HCT116 (cell line): ENCODE data around the gene TMEM239. TPM values are rescaled to one million over a fixed set of nuclear protein-coding genes. Genes with fewer than 3 reads are reported as not detected.

Experiments used
- ATAC-seq: fragments of 200-7000 bp; cut with Tn5 transposase; 2 replicates; pipeline ENCODE4 v1.9.1; 2020; ENCODE audit warnings: mild to moderate bottlenecking, moderate library complexity
- BruUV-seq: library from RNA; stranded (reverse); fragments of 400-500 nt; replicated peaks from 2 replicates; lab custom pipeline; 2021; lab: Mats Ljungman, UMichigan
- CTCF ChIA-PET: fragments of 300-600 bp; sonication (Branson Sonifier 250); formaldehyde crosslinking; loops from one replicate; lab custom pipeline; 2021; ENCODE audit warnings: antibody characterized with exemption; lab: Charles Lee
- POLR2A ChIA-PET: fragments of 300-600, 350-600 bp; sonication (Branson Sonifier 250); formaldehyde crosslinking; loops from one replicate; lab custom pipeline; 2021; ENCODE audit warnings: antibody characterized with exemption; lab: Charles Lee
- RAD21 ChIA-PET, 2 experiments: fragments of 300-600 bp; sonication (Branson Sonifier 250); formaldehyde crosslinking; loops; one replicate each; lab custom pipeline; 2023; ENCODE audit warnings: low total read pairs in 2 of 2; ENCODE audit not compliant: uncharacterized antibody in 2 of 2, unreplicated experiment in 2 of 2, low non-redundant PET in 1 of 2; lab: Charles Lee
- DNase-seq: peaks from one replicate; pipeline ENCODE4 v3.0.0-alpha.2; 2010; ENCODE audit warnings: low read depth, low spot score
- H2AFZ ChIP-seq: fragments of 200-600 bp; shearing (Covaris generic), sonication (generic); 2 replicates; pipeline ENCODE4 v1.6.1; 2017; ENCODE audit warnings: low read depth, mixed run types, mixed read lengths, antibody characterized with exemption, low read length; ENCODE audit not compliant: poor library complexity, severe bottlenecking
- H3K27ac ChIP-seq: 2 replicates; pipeline ENCODE4 v1.5.1; 2012; ENCODE audit warnings: low read depth, low read length
- H3K27me3 ChIP-seq: fragments of 200-600 bp; sonication (generic); 2 replicates; pipeline ENCODE4 v1.6.1; 2016; ENCODE audit warnings: mixed run types, low read length, mixed read lengths; ENCODE audit not compliant: insufficient read depth
- H3K36me3 ChIP-seq, 2 experiments: fragments of 200-500 bp in 1 of 2; fragments of 200-600 bp in 1 of 2; sonication (Bioruptor generic) in 1 of 2; sonication (generic) in 1 of 2; 2 replicates each; pipeline versions ENCODE4 v1.5.1 to v1.6.1; 2014 to 2016; ENCODE audit warnings: low read length in 2 of 2, inconsistent platforms in 1 of 2, mixed read lengths in 1 of 2, mixed run types in 1 of 2; ENCODE audit not compliant: insufficient read depth in 2 of 2, control insufficient read depth in 1 of 2
- H3K4me1 ChIP-seq, 2 experiments: fragments of 200-600 bp in 1 of 2; sonication (generic) in 1 of 2; 2 replicates each; pipeline versions ENCODE4 v1.5.1 to v1.6.1; 2012 to 2017; ENCODE audit warnings: low read length in 2 of 2, inconsistent platforms in 1 of 2, mild to moderate bottlenecking in 1 of 2, mixed read lengths in 1 of 2, mixed run types in 1 of 2, moderate library complexity in 1 of 2; ENCODE audit not compliant: insufficient read depth in 2 of 2, control insufficient read depth in 1 of 2
- H3K4me2 ChIP-seq: fragments of 200-600 bp; sonication (generic); 2 replicates; pipeline ENCODE4 v1.6.1; 2017; ENCODE audit warnings: mixed run types, low read length, mixed read lengths
- H3K4me3 ChIP-seq, 2 experiments: fragments of 200-600 bp in 1 of 2; sonication (generic) in 1 of 2; replicated peaks in 1 of 2; 2 replicates each; pipeline ENCODE4 v1.5.1; 2011 to 2016; ENCODE audit warnings: low read length in 2 of 2, control low read depth in 1 of 2, low read depth in 1 of 2, mild to moderate bottlenecking in 1 of 2, mixed read lengths in 1 of 2, mixed run types in 1 of 2
- H3K79me2 ChIP-seq: fragments of 200-600 bp; sonication (generic); 2 replicates; pipeline ENCODE4 v1.6.1; 2017; ENCODE audit warnings: mild to moderate bottlenecking, mixed run types, low read length, moderate library complexity, mixed read lengths; ENCODE audit not compliant: insufficient read depth
- H3K9ac ChIP-seq: fragments of 200-600 bp; sonication (generic); 2 replicates; pipeline ENCODE4 v1.6.1; 2016; ENCODE audit warnings: low read length, mixed read lengths
- H3K9me2 ChIP-seq: fragments of 200-600 bp; sonication (generic), shearing (Covaris generic); 2 replicates; pipeline ENCODE4 v1.6.1; 2017; ENCODE audit warnings: mixed run types, mild to moderate bottlenecking, moderate library complexity; ENCODE audit not compliant: insufficient read depth
- H3K9me3 ChIP-seq, 2 experiments: fragments of 200-500 bp in 1 of 2; fragments of 200-600 bp in 1 of 2; sonication (Bioruptor generic) in 1 of 2; sonication (generic) in 1 of 2; 2 replicates each; pipeline ENCODE4 v1.6.1; 2014 to 2017; ENCODE audit warnings: low read length in 2 of 2, mixed read lengths in 2 of 2, inconsistent platforms in 1 of 2, low read depth in 1 of 2, mild to moderate bottlenecking in 1 of 2, mixed run types in 1 of 2, moderate library complexity in 1 of 2; ENCODE audit not compliant: control insufficient read depth in 1 of 2, insufficient read depth in 1 of 2
- H4K20me1 ChIP-seq: fragments of 200-600 bp; sonication (generic), shearing (Covaris generic); 2 replicates; pipeline ENCODE4 v1.6.1; 2017; ENCODE audit warnings: mixed run types, mild to moderate bottlenecking, moderate library complexity; ENCODE audit not compliant: insufficient read depth
- CBX3 ChIP-seq: IDR thresholded peaks from 2 replicates; pipeline ENCODE4 v1.6.1; 2012; ENCODE audit warnings: low read depth
- CEBPB ChIP-seq: IDR thresholded peaks from 2 replicates; pipeline ENCODE4 v1.6.1; 2012; ENCODE audit warnings: low read depth
- EGR1 ChIP-seq: IDR thresholded peaks from 2 replicates; pipeline ENCODE4 v1.6.1; 2012; ENCODE audit warnings: low read depth
- ELF1 ChIP-seq: IDR thresholded peaks from 2 replicates; pipeline ENCODE4 v1.6.1; 2012; ENCODE audit warnings: low read depth, borderline replicate concordance
- EZH2 ChIP-seq: fragments of 200-600 bp; sonication (generic); IDR thresholded peaks from 2 replicates; pipeline ENCODE4 v1.6.1; 2017; ENCODE audit warnings: antibody characterized with exemption, mixed run types
- JUND ChIP-seq: IDR thresholded peaks from 2 replicates; pipeline ENCODE4 v1.6.1; 2012
- POLR2A ChIP-seq: IDR thresholded peaks from 2 replicates; pipeline ENCODE4 v1.7.0; 2011; ENCODE audit warnings: borderline replicate concordance; ENCODE audit not compliant: insufficient read depth, insufficient read length; ENCODE audit errors: extremely low read depth
- RAD21 ChIP-seq: IDR thresholded peaks from 2 replicates; pipeline ENCODE4 v1.6.1; 2012; ENCODE audit warnings: low read depth, mild to moderate bottlenecking
- SRF ChIP-seq: IDR thresholded peaks from 2 replicates; pipeline ENCODE4 v1.6.1; 2012; ENCODE audit warnings: low read depth
- TCF7L2 ChIP-seq: IDR thresholded peaks from 2 replicates; pipeline ENCODE4 v1.7.0; 2011; ENCODE audit warnings: borderline replicate concordance, inconsistent platforms; ENCODE audit not compliant: insufficient read depth, insufficient read length; ENCODE audit errors: extremely low read depth
- YY1 ChIP-seq: IDR thresholded peaks from 2 replicates; pipeline ENCODE4 v1.6.1; 2011; ENCODE audit warnings: low read length, low read depth, moderate library complexity, mild to moderate bottlenecking; ENCODE audit not compliant: insufficient replicate concordance; ENCODE audit errors: extremely low read depth
- ZNF274 ChIP-seq: fragments of 200-500 bp; sonication (Bioruptor generic); IDR thresholded peaks from 2 replicates; pipeline ENCODE4 v1.6.1; 2014; ENCODE audit warnings: mild to moderate bottlenecking, low read depth, low read length, inconsistent platforms
- intact Hi-C: fragments of 100-400 bp; cut with micrococcal nuclease; formaldehyde crosslinking; loops from 2 replicates; pipeline ENCODE4 v1.10.0; 2022
- total RNA-seq: library from RNA; stranded (reverse); gene quantifications from one replicate; pipeline ENCODE4 v1.2.1, GENCODE V29; 2021; ENCODE audit not compliant: unreplicated experiment
- TF ChIP-seq, protein P1 (sequence below): IDR thresholded peaks from 2 replicates; pipeline ENCODE4 v1.6.1; 2012; ENCODE audit warnings: low read depth
- TF ChIP-seq, protein P2 (sequence below): IDR thresholded peaks from 2 replicates; pipeline ENCODE4 v1.6.1; 2012
- TF ChIP-seq, protein P3 (sequence below), 3 experiments: fragments of 200-600 bp in 1 of 3; sonication (generic) in 1 of 3; IDR thresholded peaks in 2 of 3; conservative IDR thresholded peaks in 1 of 3; 2 replicates each; pipeline ENCODE4 v1.5.1; 2012 to 2017; ENCODE audit warnings: low read depth in 2 of 3, low read length in 2 of 3, antibody characterized with exemption in 1 of 3, borderline replicate concordance in 1 of 3, control low read depth in 1 of 3, mild to moderate bottlenecking in 1 of 3, mixed read lengths in 1 of 3, mixed run types in 1 of 3, moderate library complexity in 1 of 3; ENCODE audit not compliant: insufficient read depth in 1 of 3

Gene TMEM239
- total RNA-seq, 1 experiment from 2014 or later: not detected

DNA sequence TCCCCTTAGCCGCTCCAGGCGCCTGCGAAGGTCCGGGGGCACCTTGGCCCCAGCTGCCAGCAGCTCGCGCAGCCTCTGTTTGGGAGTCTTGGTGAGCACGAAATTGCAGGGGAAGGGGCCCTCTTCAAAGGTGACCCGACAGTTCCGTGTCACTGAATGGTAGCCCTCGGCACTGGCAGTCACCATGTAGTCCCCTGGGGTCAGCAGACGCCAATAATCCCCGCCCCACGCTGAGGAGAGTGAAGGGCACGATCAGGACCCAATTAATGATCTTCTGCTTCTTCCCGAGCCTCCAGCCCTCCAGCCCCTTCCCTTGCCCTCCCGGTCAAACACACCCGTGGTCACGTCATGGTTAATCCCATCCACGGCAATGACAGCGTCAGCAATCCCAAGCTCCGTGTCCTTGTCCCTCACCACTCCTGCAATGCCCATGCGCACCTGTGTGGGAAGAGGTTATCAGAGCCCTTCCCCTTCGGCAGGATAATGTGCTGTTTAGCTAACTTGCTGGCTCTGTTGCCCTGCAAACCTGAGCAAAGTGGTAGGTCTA, 21.9 kb upstream of the TMEM239 start:
- TF ChIP-seq SRF (no peak), ZNF274 (no peak), ELF1 (no peak), TCF7L2 (no peak), CBX3 (no peak), POLR2A (no peak), RAD21 (no peak), JUND (no peak), EZH2 (no peak), CEBPB (no peak), EGR1 (no peak), YY1 (no peak)
- TF ChIP-seq, protein P1, sequence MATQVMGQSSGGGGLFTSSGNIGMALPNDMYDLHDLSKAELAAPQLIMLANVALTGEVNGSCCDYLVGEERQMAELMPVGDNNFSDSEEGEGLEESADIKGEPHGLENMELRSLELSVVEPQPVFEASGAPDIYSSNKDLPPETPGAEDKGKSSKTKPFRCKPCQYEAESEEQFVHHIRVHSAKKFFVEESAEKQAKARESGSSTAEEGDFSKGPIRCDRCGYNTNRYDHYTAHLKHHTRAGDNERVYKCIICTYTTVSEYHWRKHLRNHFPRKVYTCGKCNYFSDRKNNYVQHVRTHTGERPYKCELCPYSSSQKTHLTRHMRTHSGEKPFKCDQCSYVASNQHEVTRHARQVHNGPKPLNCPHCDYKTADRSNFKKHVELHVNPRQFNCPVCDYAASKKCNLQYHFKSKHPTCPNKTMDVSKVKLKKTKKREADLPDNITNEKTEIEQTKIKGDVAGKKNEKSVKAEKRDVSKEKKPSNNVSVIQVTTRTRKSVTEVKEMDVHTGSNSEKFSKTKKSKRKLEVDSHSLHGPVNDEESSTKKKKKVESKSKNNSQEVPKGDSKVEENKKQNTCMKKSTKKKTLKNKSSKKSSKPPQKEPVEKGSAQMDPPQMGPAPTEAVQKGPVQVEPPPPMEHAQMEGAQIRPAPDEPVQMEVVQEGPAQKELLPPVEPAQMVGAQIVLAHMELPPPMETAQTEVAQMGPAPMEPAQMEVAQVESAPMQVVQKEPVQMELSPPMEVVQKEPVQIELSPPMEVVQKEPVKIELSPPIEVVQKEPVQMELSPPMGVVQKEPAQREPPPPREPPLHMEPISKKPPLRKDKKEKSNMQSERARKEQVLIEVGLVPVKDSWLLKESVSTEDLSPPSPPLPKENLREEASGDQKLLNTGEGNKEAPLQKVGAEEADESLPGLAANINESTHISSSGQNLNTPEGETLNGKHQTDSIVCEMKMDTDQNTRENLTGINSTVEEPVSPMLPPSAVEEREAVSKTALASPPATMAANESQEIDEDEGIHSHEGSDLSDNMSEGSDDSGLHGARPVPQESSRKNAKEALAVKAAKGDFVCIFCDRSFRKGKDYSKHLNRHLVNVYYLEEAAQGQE: no peak
- TF ChIP-seq, protein P2, sequence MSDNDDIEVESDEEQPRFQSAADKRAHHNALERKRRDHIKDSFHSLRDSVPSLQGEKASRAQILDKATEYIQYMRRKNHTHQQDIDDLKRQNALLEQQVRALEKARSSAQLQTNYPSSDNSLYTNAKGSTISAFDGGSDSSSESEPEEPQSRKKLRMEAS: no peak
- TF ChIP-seq, protein P3, sequence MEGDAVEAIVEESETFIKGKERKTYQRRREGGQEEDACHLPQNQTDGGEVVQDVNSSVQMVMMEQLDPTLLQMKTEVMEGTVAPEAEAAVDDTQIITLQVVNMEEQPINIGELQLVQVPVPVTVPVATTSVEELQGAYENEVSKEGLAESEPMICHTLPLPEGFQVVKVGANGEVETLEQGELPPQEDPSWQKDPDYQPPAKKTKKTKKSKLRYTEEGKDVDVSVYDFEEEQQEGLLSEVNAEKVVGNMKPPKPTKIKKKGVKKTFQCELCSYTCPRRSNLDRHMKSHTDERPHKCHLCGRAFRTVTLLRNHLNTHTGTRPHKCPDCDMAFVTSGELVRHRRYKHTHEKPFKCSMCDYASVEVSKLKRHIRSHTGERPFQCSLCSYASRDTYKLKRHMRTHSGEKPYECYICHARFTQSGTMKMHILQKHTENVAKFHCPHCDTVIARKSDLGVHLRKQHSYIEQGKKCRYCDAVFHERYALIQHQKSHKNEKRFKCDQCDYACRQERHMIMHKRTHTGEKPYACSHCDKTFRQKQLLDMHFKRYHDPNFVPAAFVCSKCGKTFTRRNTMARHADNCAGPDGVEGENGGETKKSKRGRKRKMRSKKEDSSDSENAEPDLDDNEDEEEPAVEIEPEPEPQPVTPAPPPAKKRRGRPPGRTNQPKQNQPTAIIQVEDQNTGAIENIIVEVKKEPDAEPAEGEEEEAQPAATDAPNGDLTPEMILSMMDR (IDR thresholded peaks at IDR 0.05 in 2 of 3, conservative IDR thresholded peaks at IDR 0.05 in 1 of 3; ENCODE audit: borderline replicate concordance in 1 of 3, insufficient read depth in 1 of 3, low read depth in 2 of 3, low read length in 2 of 3): no peak
- no peaks in the 10 kb centered on the region for H3K9me3 ChIP-seq
- CTCF ChIA-PET: no interaction called here

More for the DNA sequence above, 21.9 kb upstream of the TMEM239 start:
- Histone ChIP-seq H3K9me2 (no peaks in the 10 kb centered on the region), H3K27me3 (peaks cover 8% of the 10 kb centered on the region; the same call in 1 of the 2 replicates), H3K36me3 (no peaks in the 10 kb centered on the region), H4K20me1 (no peaks in the 10 kb centered on the region), H3K4me2 (no peak overlapping the region), H3K79me2 (no peaks in the 10 kb centered on the region), H3K9ac (no peak overlapping the region), H2AFZ (no peak overlapping the region), H3K27ac (no peak overlapping the region), H3K4me1 (peaks cover 8 to 11% of the 10 kb centered on the region in 2 experiments; a peak in 3 of 4 replicates), H3K4me3 (no peak overlapping the region)
- ATAC-seq (no peak), DNase-seq (no peak)
- intact Hi-C loops: no loop called here
- ChIA-PET POLR2A (no interaction called here), RAD21 (no interaction called here)
- no TSS peak for BruUV-seq
